LNCAP (cell line): ENCODE measurements around the gene PPP2R5E.
A peak's percentile ranks its signal among the peaks of the same experiment; 100 is the strongest.

Experiments used
- TF ChIP-seq, protein P1 (sequence below): fragments of 450-650 bp; IDR thresholded peaks from 2 replicates; pipeline ENCODE4 v1.5.1; 2017; ENCODE audit warnings: mild to moderate bottlenecking

PPP2R5E gene

DNA sequence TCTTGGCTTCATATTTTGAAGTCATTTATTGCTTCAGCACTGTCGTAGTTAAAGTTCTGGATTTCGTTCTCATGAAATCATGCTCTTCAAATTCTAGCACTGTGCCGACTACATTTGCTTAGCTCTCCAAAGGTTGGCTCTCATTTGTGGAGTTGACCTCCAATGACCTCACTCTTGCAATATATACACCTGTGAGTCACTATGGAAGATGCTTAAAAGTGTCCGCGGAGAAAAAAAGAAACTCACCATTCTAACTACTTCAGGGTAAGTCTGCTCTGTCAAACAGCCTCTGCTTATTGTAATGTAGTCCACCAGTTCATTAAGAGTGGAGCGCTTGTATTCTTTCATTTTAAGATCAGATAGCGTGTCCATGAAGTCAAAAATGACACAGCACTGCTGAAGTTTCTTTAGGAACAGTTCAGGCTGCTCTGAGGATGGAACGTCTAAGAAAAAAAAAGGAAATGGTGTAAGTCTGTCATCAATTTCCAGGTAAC, 89.7 kb downstream of the PPP2R5E start:
- TF ChIP-seq, protein P1, sequence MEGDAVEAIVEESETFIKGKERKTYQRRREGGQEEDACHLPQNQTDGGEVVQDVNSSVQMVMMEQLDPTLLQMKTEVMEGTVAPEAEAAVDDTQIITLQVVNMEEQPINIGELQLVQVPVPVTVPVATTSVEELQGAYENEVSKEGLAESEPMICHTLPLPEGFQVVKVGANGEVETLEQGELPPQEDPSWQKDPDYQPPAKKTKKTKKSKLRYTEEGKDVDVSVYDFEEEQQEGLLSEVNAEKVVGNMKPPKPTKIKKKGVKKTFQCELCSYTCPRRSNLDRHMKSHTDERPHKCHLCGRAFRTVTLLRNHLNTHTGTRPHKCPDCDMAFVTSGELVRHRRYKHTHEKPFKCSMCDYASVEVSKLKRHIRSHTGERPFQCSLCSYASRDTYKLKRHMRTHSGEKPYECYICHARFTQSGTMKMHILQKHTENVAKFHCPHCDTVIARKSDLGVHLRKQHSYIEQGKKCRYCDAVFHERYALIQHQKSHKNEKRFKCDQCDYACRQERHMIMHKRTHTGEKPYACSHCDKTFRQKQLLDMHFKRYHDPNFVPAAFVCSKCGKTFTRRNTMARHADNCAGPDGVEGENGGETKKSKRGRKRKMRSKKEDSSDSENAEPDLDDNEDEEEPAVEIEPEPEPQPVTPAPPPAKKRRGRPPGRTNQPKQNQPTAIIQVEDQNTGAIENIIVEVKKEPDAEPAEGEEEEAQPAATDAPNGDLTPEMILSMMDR: no peak

DNA sequence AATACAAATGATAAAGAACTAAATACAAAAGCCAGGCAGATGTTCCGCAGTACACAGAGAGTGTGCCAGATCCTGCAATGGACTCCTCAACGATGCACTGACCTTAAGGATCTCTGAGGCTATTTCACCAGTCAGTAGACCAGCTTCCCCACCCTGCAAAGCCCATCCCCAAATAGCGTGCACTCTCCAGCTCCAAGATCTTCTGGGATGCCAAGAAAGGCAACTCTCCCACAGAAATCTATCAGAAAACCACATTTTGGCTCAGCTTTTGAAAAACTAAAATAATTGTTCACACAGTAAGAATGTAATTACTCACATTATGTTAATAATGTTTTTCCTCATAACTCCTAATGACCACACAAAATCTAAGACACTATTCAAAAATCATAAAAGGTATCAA, 90.4 kb downstream of the PPP2R5E start:
- TF ChIP-seq, protein P1: no peak

DNA sequence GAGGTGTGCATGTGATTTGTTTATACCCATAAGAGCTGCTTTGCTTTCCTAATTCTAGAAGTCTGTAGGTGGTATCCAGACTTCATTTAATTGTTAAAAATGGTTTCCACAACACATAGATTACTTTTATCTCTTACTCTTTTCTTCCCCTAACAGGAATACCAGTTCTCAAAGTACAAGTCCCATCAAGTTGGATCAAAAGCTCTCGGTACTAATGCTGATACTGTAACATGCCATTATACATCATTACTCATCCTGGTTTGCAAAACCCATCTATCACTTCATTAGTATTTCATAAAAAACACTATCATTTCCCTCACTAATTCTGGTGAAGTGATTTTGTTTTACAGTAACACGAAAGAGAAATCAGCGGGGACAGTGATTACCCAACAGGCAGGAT, 94.3 kb downstream of the PPP2R5E start:
- TF ChIP-seq, protein P1: no peak

DNA sequence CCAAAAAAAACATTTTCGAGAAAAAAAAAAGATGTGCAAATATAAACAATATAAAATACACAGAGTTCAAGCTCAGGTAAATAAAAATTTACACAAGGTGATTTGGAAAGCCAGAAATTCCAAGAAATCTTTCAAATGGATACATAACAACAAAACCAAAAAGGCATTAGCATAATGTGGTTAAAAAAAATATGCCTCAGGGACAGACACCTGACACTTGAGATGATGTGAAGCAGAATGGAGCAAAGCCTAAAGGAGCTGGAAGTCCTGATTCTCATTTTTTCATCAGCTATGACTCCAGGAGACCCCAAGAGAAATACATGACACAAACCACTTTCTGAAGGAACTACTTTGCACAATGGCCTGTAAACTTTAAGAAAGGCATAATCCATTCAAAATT, 98.6 kb downstream of the PPP2R5E start:
- TF ChIP-seq, protein P1: no peak

DNA sequence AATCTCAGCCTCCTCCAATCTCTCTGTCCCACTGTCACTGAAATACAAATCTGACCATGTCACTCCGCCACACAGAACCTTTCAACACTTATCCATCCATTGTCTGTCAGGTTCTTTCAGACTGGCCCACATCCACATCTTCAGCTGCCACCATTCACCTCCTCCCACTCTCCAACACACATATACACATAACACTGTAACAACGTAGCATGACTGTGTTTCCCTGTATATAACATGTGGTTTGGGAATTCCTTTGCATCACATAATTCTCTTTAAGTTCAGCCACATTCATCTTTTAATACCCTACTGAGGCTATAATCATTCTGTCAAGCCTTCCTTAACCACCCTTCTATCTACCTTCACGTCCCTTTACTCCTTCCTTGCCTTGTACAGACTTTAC, 99.2 kb downstream of the PPP2R5E start:
- TF ChIP-seq, protein P1: no peak

DNA sequence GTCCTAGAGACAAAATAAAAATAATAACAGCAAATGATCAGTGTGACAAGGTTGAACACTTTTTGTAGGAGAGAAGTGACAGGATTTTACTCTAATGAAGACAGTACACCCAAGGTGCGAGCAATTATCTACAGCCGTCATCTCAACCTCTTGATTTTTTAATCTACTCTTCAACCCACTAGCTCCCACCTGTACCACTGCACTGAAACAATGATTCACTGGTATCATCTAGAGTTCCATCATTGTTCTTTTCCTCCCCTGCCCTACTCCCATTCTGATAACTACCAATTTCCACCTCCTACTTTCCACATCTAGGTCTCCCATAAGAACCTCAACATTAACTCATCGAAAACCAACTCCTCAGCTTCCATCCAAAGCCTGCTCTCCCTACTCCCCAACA, 99.8 kb downstream of the PPP2R5E start:
- TF ChIP-seq, protein P1: no peak

DNA sequence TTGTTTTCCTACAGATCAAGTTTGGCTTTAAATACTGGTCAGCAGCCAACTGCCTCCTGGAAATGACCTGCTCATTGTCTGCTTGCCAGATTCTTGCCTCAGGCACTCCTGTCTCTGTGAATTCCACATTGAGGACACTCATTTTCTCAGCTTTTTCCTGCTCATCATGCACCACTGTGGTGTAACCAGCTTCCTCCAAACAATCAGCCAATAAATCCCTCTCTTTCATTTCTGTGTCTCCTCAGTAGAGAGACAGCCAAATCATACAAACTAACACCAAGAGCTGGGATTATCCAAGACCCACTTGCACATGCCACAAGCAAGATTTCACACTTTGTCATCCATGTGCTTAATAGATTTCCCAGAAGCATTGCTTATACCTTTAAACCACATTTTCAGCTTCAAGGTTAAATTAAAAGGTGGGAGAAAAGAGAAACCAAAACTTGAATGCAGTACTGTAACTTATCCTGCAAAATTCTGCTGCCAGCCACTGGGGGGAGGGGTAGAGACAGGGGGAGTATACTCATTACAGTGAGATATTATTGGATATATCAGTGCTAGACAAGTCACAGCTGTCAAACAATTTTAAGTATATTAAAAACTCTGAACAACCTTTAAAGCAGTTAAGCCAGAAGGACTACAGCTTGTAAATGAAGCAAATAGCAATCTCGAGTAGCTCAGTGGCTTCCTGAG, 105.0 kb downstream of the PPP2R5E start:
- TF ChIP-seq, protein P1: peak; percentile 32; the same call in 1 of the 2 replicates
